Esophagus muscularis mucosa (tissue), 4 donors: Measurements from ENCODE around the gene FITM1.

Source experiments
- EP300 ChIP-seq: sonication (generic); formaldehyde crosslinking; IDR thresholded peaks from one replicate; pipeline ENCODE4 v1.6.1; 2017; ENCODE audit warnings: antibody characterized with exemption
- POLR2A ChIP-seq: fragments of 450-650 bp; IDR thresholded peaks from one replicate; pipeline ENCODE4 v1.6.1; 2017; ENCODE audit warnings: antibody characterized with exemption, moderate library complexity, mild to moderate bottlenecking, low read depth
- POLR2AphosphoS5 ChIP-seq, 2 donors: sonication (generic); formaldehyde crosslinking; IDR thresholded peaks; one replicate each; pipeline ENCODE4 v1.6.1; 2017; ENCODE audit warnings: antibody characterized with exemption in 2 of 2
- TF ChIP-seq, protein P1 (sequence below), 3 experiments: fragments of 200-600 bp in 2 of 3; fragments of 450-650 bp in 1 of 3; sonication (generic) in 2 of 3; IDR thresholded peaks; one replicate each; pipeline ENCODE4 v1.5.1; 2017 to 2019; ENCODE audit warnings: antibody characterized with exemption in 3 of 3, mild to moderate bottlenecking in 2 of 3, moderate library complexity in 1 of 3

- TF ChIP-seq POLR2AphosphoS5 (IDR thresholded peaks at IDR 0.05) (no peak), POLR2A (no peak), EP300 (no peak)
- TF ChIP-seq, protein P1, sequence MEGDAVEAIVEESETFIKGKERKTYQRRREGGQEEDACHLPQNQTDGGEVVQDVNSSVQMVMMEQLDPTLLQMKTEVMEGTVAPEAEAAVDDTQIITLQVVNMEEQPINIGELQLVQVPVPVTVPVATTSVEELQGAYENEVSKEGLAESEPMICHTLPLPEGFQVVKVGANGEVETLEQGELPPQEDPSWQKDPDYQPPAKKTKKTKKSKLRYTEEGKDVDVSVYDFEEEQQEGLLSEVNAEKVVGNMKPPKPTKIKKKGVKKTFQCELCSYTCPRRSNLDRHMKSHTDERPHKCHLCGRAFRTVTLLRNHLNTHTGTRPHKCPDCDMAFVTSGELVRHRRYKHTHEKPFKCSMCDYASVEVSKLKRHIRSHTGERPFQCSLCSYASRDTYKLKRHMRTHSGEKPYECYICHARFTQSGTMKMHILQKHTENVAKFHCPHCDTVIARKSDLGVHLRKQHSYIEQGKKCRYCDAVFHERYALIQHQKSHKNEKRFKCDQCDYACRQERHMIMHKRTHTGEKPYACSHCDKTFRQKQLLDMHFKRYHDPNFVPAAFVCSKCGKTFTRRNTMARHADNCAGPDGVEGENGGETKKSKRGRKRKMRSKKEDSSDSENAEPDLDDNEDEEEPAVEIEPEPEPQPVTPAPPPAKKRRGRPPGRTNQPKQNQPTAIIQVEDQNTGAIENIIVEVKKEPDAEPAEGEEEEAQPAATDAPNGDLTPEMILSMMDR (IDR thresholded peaks at IDR 0.05): no peak
These were observed 29.4 kb upstream of the FITM1 start for GRCh38 chr14:24100982-24101494.
